Heart left ventricle (tissue), 16 donors: Measurements from ENCODE around the gene CACNB4. TPM values are rescaled to one million over a fixed set of nuclear protein-coding genes. Genes with fewer than 3 reads are reported as not detected.
"Not testable (repeated sequence)": the region's sequence is repeated elsewhere in the genome, so short reads cannot be mapped to it uniquely, and the experiment has no call there.

Experiments used
- ATAC-seq, 4 donors: fragments of 200-7000 bp; cut with Tn5 transposase; one replicate each; pipeline ENCODE4 v1.9.1; 2020 to 2022; ENCODE audit warnings: moderate library complexity in 4 of 4, mild to moderate bottlenecking in 3 of 4, moderate number of reproducible peaks in 1 of 4
- DNase-seq, 5 donors: peaks; one replicate each; pipeline ENCODE4 v3.0.0-alpha.2; 2020
- H3K27ac ChIP-seq, 12 donors: fragments of 200-600 bp; sonication (generic) in 4 of 12; one replicate each; pipeline versions ENCODE4 v1.5.0 to v1.8.0; 2016 to 2022; ENCODE audit warnings: mild to moderate bottlenecking in 2 of 12
- H3K27me3 ChIP-seq, 9 donors: fragments of 200-600 bp; sonication (generic) in 2 of 9; one replicate each; pipeline versions ENCODE4 v1.5.1 to v1.8.0; 2016 to 2022; ENCODE audit warnings: mild to moderate bottlenecking in 3 of 9
- H3K36me3 ChIP-seq, 9 donors: fragments of 200-600 bp; sonication (generic) in 2 of 9; one replicate each; pipeline versions ENCODE4 v1.5.0 to v1.8.0; 2018 to 2022; ENCODE audit warnings: mild to moderate bottlenecking in 2 of 9
- H3K4me1 ChIP-seq, 12 donors: fragments of 200-600 bp; sonication (generic) in 4 of 12; one replicate each; pipeline versions ENCODE4 v1.5.0 to v1.8.0; 2016 to 2022; ENCODE audit warnings: mild to moderate bottlenecking in 3 of 12
- H3K4me3 ChIP-seq, 12 donors: fragments of 200-600 bp; sonication (generic) in 4 of 12; one replicate each; pipeline versions ENCODE4 v1.5.0 to v1.8.0; 2017 to 2022; ENCODE audit warnings: mild to moderate bottlenecking in 9 of 12, moderate library complexity in 4 of 12
- H3K9me3 ChIP-seq, 12 donors: fragments of 200-600 bp; sonication (generic) in 4 of 12; one replicate each; pipeline versions ENCODE4 v1.5.0 to v1.8.0; 2016 to 2022; ENCODE audit warnings: mild to moderate bottlenecking in 1 of 12
- POLR2A ChIP-seq, 2 donors: fragments of 450-650 bp; IDR thresholded peaks; one replicate each; pipeline ENCODE4 v1.6.1; 2017; ENCODE audit warnings: antibody characterized with exemption in 2 of 2, mild to moderate bottlenecking in 2 of 2, moderate library complexity in 2 of 2
- WGBS, 4 donors: extraction: QIAGEN DNeasy Blood & Tissue Kit in 2 of 4; methylation state at CpG; one replicate each; pipeline versions ENCODE4 v1.1.5 to v1.1.7; 2013 to 2018; 5-methylcytosine and 5-hydroxymethylcytosine counted together
- intact Hi-C, 10 donors: fragments of 100-400 bp; cut with DNase I; formaldehyde crosslinking; loops; one replicate each; pipeline versions ENCODE4 v1.11.1 to v1.14.2; 2022
- polyA plus RNA-seq, 2 donors: library from polyadenylated mRNA; stranded (reverse); fragments of 200-250 nt; gene quantifications; one replicate each; pipeline ENCODE4 v1.2.3, GENCODE V29; 2013
- total RNA-seq, 9 donors: library from RNA; depleted of rRNA in 2 of 9; stranded (reverse); fragments of >200 nt in 2 of 9; fragmentation: NEBNext Ultra II Directional in 3 of 9; extraction: Animal tissue kit (Norgen Biotek cat#: 25700) in 3 of 9; gene quantifications; one replicate each; pipeline versions ENCODE4 v1.1.0 to v1.2.4, GENCODE V29; 2016 to 2023
- TF ChIP-seq, protein P1 (sequence below), 12 donors: fragments of 200-600 bp; sonication (generic) in 4 of 12; IDR thresholded peaks; one replicate each; pipeline versions ENCODE4 v1.5.0 to v1.8.0; 2018 to 2022; ENCODE audit warnings: antibody characterized with exemption in 12 of 12, mild to moderate bottlenecking in 5 of 12
- donor health status: ischemic (EF 13 %, LVEDD 7.1; RV severe dilation, severe dysfunction).
- donor health status: healthy with polysubstance abuse.
- donor health status: DM: no; HTN: yes; CAD: no.
- donor health status: DM: no; HTN: no; CAD: no.
- donor health status: ischemic (EF 25% LVEDD 6.9; RV normal size, moderate dysfunction).
- donor health status: ischemic (EF 25% LVEDD 5.7; RV mildly dilated, moderate dysfunction).
- donor health status: healthy.
- donor health status: DM: yes; HTN: yes; CAD: no.
- donor health status: ischemic (EF 35%, LVEDD 5.7; RV mildly dilated, moderate dysfunction).
- donor health status: nonischemic (EF 11% LVEDD 7.7; RV severe dilation, severe dysfunction).
- donor health status: DM: yes; HTN: yes; CAD: no.
- donor health status: PGD.
- donor health status: ischemic (EF 29% LVEDD 5.4; RV normal size, mild dysfunction).
- donor health status: nonischemic (EF 23%, LVEDD 6.1; RV moderate dilation, normal function).

Gene CACNB4
- total and polyA plus RNA-seq, 11 donors: 0.03 to 1.5 (median 0.39) TPM

GRCh38 chr2:152115952-152116351 is 17.1 kb upstream of the CACNB4 start:
- TF ChIP-seq, protein P1, sequence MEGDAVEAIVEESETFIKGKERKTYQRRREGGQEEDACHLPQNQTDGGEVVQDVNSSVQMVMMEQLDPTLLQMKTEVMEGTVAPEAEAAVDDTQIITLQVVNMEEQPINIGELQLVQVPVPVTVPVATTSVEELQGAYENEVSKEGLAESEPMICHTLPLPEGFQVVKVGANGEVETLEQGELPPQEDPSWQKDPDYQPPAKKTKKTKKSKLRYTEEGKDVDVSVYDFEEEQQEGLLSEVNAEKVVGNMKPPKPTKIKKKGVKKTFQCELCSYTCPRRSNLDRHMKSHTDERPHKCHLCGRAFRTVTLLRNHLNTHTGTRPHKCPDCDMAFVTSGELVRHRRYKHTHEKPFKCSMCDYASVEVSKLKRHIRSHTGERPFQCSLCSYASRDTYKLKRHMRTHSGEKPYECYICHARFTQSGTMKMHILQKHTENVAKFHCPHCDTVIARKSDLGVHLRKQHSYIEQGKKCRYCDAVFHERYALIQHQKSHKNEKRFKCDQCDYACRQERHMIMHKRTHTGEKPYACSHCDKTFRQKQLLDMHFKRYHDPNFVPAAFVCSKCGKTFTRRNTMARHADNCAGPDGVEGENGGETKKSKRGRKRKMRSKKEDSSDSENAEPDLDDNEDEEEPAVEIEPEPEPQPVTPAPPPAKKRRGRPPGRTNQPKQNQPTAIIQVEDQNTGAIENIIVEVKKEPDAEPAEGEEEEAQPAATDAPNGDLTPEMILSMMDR (IDR thresholded peaks at IDR 0.05): peak in 1 of 12 donors; percentile 13
- no peak for TF ChIP-seq POLR2A (IDR thresholded peaks at IDR 0.05)
- intact Hi-C loops: loop anchor here in 3 of 10 donors (5.0 to 10.0 kb wide), 2 partner anchors 79 to 81 kb away; no protein-coding TSS in a partner anchor
- DNase-seq: no peak
- Histone ChIP-seq H3K9me3 (no peaks in the 10 kb centered on the region), H3K4me1 (no peaks in the 10 kb centered on the region), H3K36me3 (peaks cover 0 to 31% (median 18%) of the 10 kb centered on the region in 9 donors), H3K4me3 (no peak overlapping the region), H3K27ac (no peak overlapping the region), H3K27me3 (no peaks in the 10 kb centered on the region)
- 86 to 97% (median 92%) methylated on average over 3 of the region's 3 CpGs for WGBS, 4 donors
- ATAC-seq: no peak

DNA sequence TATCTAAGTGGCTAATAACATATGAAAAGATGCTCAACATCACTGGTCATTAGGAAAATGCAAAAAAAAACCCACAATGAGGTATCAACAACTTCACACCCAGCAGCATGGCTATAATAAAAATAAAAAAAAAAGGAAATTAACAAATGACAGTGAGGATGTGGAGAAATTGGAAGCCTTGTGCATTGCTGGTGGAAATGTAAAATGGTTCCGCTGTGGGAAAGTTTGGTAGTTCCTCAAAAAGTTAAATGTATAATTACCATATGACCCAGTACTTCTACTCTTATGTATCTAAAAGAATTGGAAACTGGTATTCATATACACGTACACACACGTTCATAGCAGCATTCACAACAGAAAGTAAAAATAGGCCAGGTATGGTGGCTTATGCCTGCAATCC is 15.5 kb upstream of the CACNB4 start:
- H3K27me3 ChIP-seq: no peaks in the 10 kb centered on the region
- WGBS, 4 donors: 89 to 97% (median 95%) methylated on average over 3 of the region's 3 CpGs
- intact Hi-C loops: loop anchor here in 2 of 10 donors (5.0 to 10.0 kb wide), 2 partner anchors 77 to 80 kb away; no protein-coding TSS in a partner anchor
- ATAC-seq (no peak), DNase-seq (no peak)
- no peaks in the 10 kb centered on the region for H3K9me3 ChIP-seq
- H3K4me1 ChIP-seq: no peaks in the 10 kb centered on the region
- H3K27ac ChIP-seq: no peak overlapping the region
- H3K36me3 ChIP-seq: peaks cover 0 to 15% (median 2%) of the 10 kb centered on the region in 9 donors
- no peak overlapping the region for H3K4me3 ChIP-seq
- TF ChIP-seq POLR2A (IDR thresholded peaks at IDR 0.05): no peak
- TF ChIP-seq, protein P1 (IDR thresholded peaks at IDR 0.05): no peak

DNA sequence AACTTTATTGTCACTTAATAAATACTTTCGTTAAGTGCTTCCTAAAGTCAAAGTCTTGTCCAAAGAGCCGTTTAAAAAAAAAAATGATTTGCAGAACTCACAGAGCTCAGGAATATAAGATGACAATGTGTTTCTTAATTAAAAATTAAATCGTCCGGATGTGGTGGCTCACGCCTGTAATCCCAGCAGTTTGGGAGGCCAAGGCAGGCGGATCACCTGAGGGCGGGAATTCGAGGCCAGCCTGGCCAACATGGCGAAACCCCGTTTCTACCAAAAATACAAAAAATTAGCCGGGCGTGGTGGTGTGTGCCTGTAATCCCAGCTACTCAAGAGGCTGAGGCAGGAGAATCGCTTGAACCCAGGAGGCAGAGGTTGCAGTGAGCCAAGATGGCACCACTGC is 8.3 kb upstream of the CACNB4 start:
- H3K27ac ChIP-seq, H3K27me3 ChIP-seq, H3K4me3 ChIP-seq, DNase-seq, H3K36me3 ChIP-seq, ATAC-seq, H3K9me3 ChIP-seq, intact Hi-C loops, H3K4me1 ChIP-seq: not testable (repeated sequence)
- 94 to 97% (median 96%) methylated on average over 13 of the region's 13 CpGs for WGBS, 4 donors

GRCh38 chr2:152106464-152106863 is 7.6 kb upstream of the CACNB4 start:
- H3K9me3 ChIP-seq: no peaks in the 10 kb centered on the region
- no peaks in the 10 kb centered on the region for H3K36me3 ChIP-seq
- H3K4me1 ChIP-seq: no peaks in the 10 kb centered on the region
- DNase-seq: no peak
- WGBS, 4 donors: 71 to 83% (median 80%) methylated on average over 4 of the region's 4 CpGs
- H3K27me3 ChIP-seq: peaks cover 0 to 5% (median 0%) of the 10 kb centered on the region in 9 donors
- no peak overlapping the region for H3K27ac ChIP-seq
- no peak for ATAC-seq
- intact Hi-C loops: no loop called here
- TF ChIP-seq POLR2A (IDR thresholded peaks at IDR 0.05): no peak
- TF ChIP-seq, protein P1 (IDR thresholded peaks at IDR 0.05): no peak
- H3K4me3 ChIP-seq: no peak overlapping the region

GRCh38 chr2:152103271-152103670 is 4.4 kb upstream of the CACNB4 start:
- H3K4me3 ChIP-seq: no peak overlapping the region
- TF ChIP-seq POLR2A (IDR thresholded peaks at IDR 0.05): no peak
- TF ChIP-seq, protein P1 (IDR thresholded peaks at IDR 0.05): no peak
- peaks cover 0 to 29% (median 4%) of the 10 kb centered on the region in 9 donors for H3K27me3 ChIP-seq
- ATAC-seq: no peak
- H3K36me3 ChIP-seq: no peaks in the 10 kb centered on the region
- DNase-seq: no peak
- H3K4me1 ChIP-seq: peaks cover 0 to 16% (median 6%) of the 10 kb centered on the region in 12 donors
- no peaks in the 10 kb centered on the region for H3K9me3 ChIP-seq
- intact Hi-C loops: no loop called here
- no peak overlapping the region for H3K27ac ChIP-seq
- 96 to 100% (median 98%) methylated on average over 3 of the region's 3 CpGs for WGBS, 4 donors
